Kidney epithelial cell (primary cell): ENCODE results near the gene GNAI3. TPM values are rescaled to one million over a fixed set of nuclear protein-coding genes. Genes with fewer than 3 reads are reported as not detected.
A peak's percentile ranks its signal among the peaks of the same experiment; 100 is the strongest.

Experiments
- DNase-seq: peaks from one replicate; pipeline ENCODE4 v3.0.0-alpha.2; 2010; ENCODE audit warnings: low read depth
- H3K27me3 ChIP-seq: 2 replicates; pipeline ENCODE4 v1.6.0; 2011; ENCODE audit warnings: low read length; ENCODE audit not compliant: control insufficient read depth, insufficient read depth
- H3K36me3 ChIP-seq: 2 replicates; pipeline ENCODE4 v1.5.1; 2011; ENCODE audit warnings: low read length; ENCODE audit not compliant: control insufficient read depth, insufficient read depth
- H3K4me3 ChIP-seq: 2 replicates; pipeline ENCODE4 v1.5.1; 2011; ENCODE audit warnings: low read depth, mild to moderate bottlenecking, control low read depth, low read length
- CTCF ChIP-seq: IDR thresholded peaks from 2 replicates; pipeline ENCODE4 v1.5.1; 2011; ENCODE audit warnings: mild to moderate bottlenecking, moderate library complexity, low read length, control low read depth, inconsistent platforms; ENCODE audit not compliant: insufficient read depth, poor library complexity, severe bottlenecking
- total RNA-seq: library from RNA; depleted of rRNA; stranded (reverse); fragments of >200 nt; gene quantifications from 2 replicates; pipeline ENCODE4 v1.2.3, GENCODE V29; 2015

GNAI3 gene
- total RNA-seq, 1 donor from 2014 or later: 11.9 TPM

- Histone ChIP-seq H3K36me3 (no peaks in the 10 kb centered on the region), H3K4me3 (no peak overlapping the region), H3K27me3 (no peaks in the 10 kb centered on the region)
- no peak for TF ChIP-seq CTCF
- no peak for DNase-seq
These were observed 36.4 kb downstream of the GNAI3 start for GRCh38 chr1:109584766-109585165.

- no peak for TF ChIP-seq CTCF
- no peak overlapping the region for H3K4me3 ChIP-seq
- no peak for DNase-seq
- no peaks in the 10 kb centered on the region for H3K27me3 ChIP-seq
- no peaks in the 10 kb centered on the region for H3K36me3 ChIP-seq
These were observed 37.6 kb downstream of the GNAI3 start for GRCh38 chr1:109586055-109586454.

- Histone ChIP-seq H3K27me3 (no peaks in the 10 kb centered on the region), H3K36me3 (no peaks in the 10 kb centered on the region), H3K4me3 (no peak overlapping the region)
- DNase-seq: no peak
- no peak for TF ChIP-seq CTCF
These were observed 40.8 kb downstream of the GNAI3 start for GRCh38 chr1:109589177-109589576.

- DNase-seq: no peak
- H3K36me3 ChIP-seq: no peaks in the 10 kb centered on the region
- no peak overlapping the region for H3K4me3 ChIP-seq
- TF ChIP-seq CTCF: no peak
- H3K27me3 ChIP-seq: no peaks in the 10 kb centered on the region
These were observed 41.3 kb downstream of the GNAI3 start for GRCh38 chr1:109589679-109590078.

GRCh38 chr1:109592916-109593315 is 44.5 kb downstream of the GNAI3 start:
- Histone ChIP-seq H3K4me3 (no peak overlapping the region), H3K27me3 (no peaks in the 10 kb centered on the region), H3K36me3 (no peaks in the 10 kb centered on the region)
- TF ChIP-seq CTCF: no peak
- DNase-seq: no peak

GRCh38 chr1:109595531-109595930 is 47.1 kb downstream of the GNAI3 start:
- no peak overlapping the region for H3K4me3 ChIP-seq
- no peaks in the 10 kb centered on the region for H3K27me3 ChIP-seq
- no peaks in the 10 kb centered on the region for H3K36me3 ChIP-seq
- peak; percentile 53 for DNase-seq
- no peak for TF ChIP-seq CTCF
